K562 (cell line): Measurements from ENCODE around the gene LBP. TPM values are rescaled to one million over a fixed set of nuclear protein-coding genes. Genes with fewer than 3 reads are reported as not detected.

Source experiments
- AFF1 ChIP-seq, 2 experiments: fragments of 450-650 bp; IDR thresholded peaks; 2 replicates each; pipeline ENCODE4 v1.6.1; 2018; ENCODE audit warnings: mild to moderate bottlenecking in 2 of 2, low read depth in 1 of 2; ENCODE audit not compliant: partially characterized antibody in 2 of 2
- FOXJ3 ChIP-seq: sonication (generic); formaldehyde crosslinking; IDR thresholded peaks from 2 replicates; pipeline ENCODE4 v1.4.0; 2020; ENCODE audit warnings: mild to moderate bottlenecking, missing genetic modification reagents
- NCOA4 ChIP-seq: fragments of 450-650 bp; IDR thresholded peaks from 2 replicates; pipeline ENCODE4 v1.6.1; 2018; ENCODE audit warnings: mild to moderate bottlenecking; ENCODE audit not compliant: partially characterized antibody
- NFATC3 ChIP-seq: fragments of 450-650 bp; IDR thresholded peaks from 2 replicates; pipeline ENCODE4 v1.6.1; 2017; ENCODE audit warnings: mild to moderate bottlenecking
- USF1 ChIP-seq: sonication (generic); formaldehyde crosslinking; IDR thresholded peaks from 2 replicates; pipeline ENCODE4 v1.9.0; 2022; ENCODE audit warnings: mild to moderate bottlenecking, missing genetic modification reagents
- polyA plus RNA-seq, 8 experiments: library from polyadenylated mRNA; depleted of rRNA in 4 of 8; stranded (reverse) in 5 of 8; unstranded in 3 of 8; fragments of >200 nt; fragmentation: Nextera tagmentation in 2 of 8; fragmentation: Illumina TruSeq in 1 of 8; extraction: Ambion mirVana in 2 of 8; extraction: Trizol in 1 of 8; gene quantifications; 2 replicates each; pipeline versions ENCODE4 v1.2.1 to v1.2.3, GENCODE V29; 2011 to 2014; ENCODE audit warnings: inconsistent platforms in 1 of 8, missing spikeins in 1 of 8
- total RNA-seq, 7 experiments: library from RNA; depleted of rRNA in 6 of 7; stranded (reverse); fragments of >200 nt in 6 of 7; fragmentation: Illumina TruSeq in 2 of 7; extraction: Trizol in 2 of 7; gene quantifications; 2 replicates each; pipeline versions ENCODE4 v1.2.1 to v1.2.3, GENCODE V29; 2011 to 2021; ENCODE audit warnings: low replicate concordance in 1 of 7
- TF ChIP-seq, protein P1 (sequence below): sonication (generic); formaldehyde crosslinking; IDR thresholded peaks from 2 replicates; pipeline ENCODE4 v1.8.1; 2023; ENCODE audit warnings: missing genetic modification reagents, mild to moderate bottlenecking, borderline replicate concordance

Gene LBP
- total and polyA plus RNA-seq, 9 of the 15 experiments (the other 6 are each of a cell fraction or from before 2014, with no cell fraction given), result 0.06 to 0.31 (median 0.09) TPM; not detected in 3

- TF ChIP-seq, protein P1, sequence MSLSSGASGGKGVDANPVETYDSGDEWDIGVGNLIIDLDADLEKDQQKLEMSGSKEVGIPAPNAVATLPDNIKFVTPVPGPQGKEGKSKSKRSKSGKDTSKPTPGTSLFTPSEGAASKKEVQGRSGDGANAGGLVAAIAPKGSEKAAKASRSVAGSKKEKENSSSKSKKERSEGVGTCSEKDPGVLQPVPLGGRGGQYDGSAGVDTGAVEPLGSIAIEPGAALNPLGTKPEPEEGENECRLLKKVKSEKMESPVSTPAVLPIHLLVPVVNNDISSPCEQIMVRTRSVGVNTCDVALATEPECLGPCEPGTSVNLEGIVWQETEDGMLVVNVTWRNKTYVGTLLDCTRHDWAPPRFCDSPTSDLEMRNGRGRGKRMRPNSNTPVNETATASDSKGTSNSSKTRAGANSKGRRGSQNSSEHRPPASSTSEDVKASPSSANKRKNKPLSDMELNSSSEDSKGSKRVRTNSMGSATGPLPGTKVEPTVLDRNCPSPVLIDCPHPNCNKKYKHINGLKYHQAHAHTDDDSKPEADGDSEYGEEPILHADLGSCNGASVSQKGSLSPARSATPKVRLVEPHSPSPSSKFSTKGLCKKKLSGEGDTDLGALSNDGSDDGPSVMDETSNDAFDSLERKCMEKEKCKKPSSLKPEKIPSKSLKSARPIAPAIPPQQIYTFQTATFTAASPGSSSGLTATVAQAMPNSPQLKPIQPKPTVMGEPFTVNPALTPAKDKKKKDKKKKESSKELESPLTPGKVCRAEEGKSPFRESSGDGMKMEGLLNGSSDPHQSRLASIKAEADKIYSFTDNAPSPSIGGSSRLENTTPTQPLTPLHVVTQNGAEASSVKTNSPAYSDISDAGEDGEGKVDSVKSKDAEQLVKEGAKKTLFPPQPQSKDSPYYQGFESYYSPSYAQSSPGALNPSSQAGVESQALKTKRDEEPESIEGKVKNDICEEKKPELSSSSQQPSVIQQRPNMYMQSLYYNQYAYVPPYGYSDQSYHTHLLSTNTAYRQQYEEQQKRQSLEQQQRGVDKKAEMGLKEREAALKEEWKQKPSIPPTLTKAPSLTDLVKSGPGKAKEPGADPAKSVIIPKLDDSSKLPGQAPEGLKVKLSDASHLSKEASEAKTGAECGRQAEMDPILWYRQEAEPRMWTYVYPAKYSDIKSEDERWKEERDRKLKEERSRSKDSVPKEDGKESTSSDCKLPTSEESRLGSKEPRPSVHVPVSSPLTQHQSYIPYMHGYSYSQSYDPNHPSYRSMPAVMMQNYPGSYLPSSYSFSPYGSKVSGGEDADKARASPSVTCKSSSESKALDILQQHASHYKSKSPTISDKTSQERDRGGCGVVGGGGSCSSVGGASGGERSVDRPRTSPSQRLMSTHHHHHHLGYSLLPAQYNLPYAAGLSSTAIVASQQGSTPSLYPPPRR (CRISPR knock-in tag), result no peak
- no peak for TF ChIP-seq NCOA4
- no peak for TF ChIP-seq USF1 (CRISPR knock-in tag)
- no peak for TF ChIP-seq NFATC3
- TF ChIP-seq AFF1 (IDR thresholded peaks at IDR 0.05; ENCODE audit: low read depth in 1 of 2, partially characterized antibody in 2 of 2), result no peak
- no peak for TF ChIP-seq FOXJ3 (CRISPR knock-in tag)
- TF ChIP-seq, all 486 proteins: peak for 0
Observed at GRCh38 chr20:38306379-38306778, 39.9 kb upstream of the LBP start (continued).
